ENCODE results near the gene GBA2.

GBA2 gene

DNA sequence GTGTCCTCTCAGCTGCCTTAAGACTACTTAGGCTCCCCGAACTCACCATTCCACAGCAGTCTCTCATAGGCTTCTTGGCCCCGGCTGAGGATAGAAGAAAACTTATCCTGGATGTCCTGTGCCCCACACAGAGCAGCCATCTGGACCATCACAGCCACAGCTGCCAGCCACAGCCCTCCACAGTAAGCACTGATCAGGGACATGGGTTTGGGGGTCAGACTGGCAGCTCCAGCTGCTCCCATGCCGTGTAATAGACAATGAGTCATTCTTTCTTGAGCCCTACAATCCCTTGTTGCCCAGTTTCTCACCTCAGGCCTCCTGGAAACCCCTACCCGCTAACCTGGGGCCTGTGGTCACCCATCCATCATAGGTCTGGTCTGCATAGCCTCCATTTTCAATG is 10.8 kb downstream of the GBA2 start:
- DNase-seq (ENCODE audit: low spot score): no peak

DNA sequence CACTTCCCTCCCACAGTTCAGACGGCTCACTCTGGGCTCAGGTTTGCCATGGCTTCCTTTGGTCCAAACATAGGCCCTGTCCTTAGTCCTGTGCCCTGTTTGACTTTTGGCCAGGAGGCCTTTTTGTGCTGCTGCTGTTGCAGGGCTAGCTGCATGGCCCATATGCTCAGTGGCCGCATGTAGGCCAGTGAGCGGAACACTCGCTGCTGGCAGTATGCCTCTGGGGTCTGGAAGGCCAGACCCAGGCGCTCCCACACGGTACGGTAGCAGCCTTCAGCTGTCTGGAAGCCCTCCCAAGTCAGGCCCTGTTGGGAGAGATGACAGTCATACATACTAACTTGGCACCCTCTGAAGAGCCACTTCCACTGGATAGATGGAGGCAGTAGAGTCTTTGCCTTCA is 11.9 kb downstream of the GBA2 start:
- no peak for DNase-seq (ENCODE audit: low spot score)

DNA sequence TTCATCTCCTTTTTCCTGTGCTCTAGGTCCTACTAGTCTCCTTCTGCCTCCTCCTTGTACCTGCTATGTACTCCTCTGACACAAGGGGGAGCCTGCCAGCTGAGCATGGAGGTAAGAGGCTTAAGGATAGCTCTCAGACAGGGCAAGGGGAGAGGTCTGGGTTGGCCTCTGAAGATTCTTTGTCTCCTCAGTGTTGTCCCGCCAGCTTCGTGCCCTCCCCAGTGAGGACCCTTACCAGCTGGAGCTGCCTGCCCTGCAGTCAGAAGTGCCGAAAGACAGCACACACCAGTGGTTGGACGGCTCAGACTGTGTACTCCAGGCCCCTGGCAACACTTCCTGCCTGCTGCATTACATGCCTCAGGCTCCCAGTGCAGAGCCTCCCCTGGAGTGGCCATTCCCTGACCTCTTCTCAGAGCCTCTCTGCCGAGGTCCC is 12.8 kb downstream of the GBA2 start:
- DNase-seq (ENCODE audit: low spot score): no peak

DNA sequence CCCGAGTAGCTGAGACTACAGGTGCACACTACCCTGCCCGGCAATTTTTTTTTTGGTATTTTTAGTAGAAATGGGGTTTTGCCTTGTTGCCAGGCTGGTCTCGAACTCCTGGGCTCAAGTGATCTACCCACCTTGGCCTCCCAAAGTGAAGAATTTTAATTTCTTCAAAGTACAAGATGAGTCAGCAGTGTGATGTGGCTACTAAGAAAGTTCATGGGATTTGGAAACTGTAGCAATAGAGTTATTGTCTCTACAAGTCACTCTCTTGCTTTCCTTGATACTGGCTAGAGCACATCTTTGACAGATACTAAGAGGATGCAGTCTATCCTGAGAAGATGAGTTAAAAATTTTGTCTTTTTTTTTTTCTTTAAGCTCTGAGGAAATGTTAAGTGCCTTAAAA is 14.9 kb downstream of the GBA2 start:
- no peak for DNase-seq (ENCODE audit: low spot score)

DNA sequence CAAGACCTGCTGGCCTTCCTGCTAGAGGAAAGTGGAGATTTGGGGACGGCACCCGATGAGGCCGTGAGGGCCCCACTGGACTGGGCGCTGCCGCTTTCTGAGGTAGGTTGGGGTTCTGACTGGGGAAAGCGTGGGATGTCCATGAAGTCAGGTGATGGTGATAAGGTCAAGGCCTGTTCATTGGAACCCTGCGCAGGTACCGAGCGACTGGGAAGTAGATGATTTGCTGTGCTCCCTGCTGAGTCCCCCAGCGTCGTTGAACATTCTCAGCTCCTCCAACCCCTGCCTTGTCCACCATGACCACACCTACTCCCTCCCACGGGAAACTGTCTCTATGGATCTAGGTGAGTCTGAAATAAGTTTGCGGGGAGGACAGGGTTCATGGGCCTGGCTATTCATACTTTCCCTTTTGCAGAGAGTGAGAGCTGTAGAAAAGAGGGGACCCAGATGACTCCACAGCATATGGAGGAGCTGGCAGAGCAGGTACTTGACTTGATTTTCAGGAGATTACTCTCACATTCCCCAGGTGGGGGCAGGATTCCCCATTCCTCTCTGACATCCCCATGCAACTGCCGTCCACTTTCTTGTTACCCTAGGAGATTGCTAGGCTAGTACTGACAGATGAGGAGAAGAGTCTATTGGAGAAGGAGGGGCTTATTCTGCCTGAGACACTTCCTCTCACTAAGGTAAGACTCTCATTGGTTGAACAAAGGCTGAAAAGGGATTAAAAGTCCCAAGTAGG is 16.1 kb downstream of the GBA2 start:
- no peak for DNase-seq (ENCODE audit: low spot score)

DNA sequence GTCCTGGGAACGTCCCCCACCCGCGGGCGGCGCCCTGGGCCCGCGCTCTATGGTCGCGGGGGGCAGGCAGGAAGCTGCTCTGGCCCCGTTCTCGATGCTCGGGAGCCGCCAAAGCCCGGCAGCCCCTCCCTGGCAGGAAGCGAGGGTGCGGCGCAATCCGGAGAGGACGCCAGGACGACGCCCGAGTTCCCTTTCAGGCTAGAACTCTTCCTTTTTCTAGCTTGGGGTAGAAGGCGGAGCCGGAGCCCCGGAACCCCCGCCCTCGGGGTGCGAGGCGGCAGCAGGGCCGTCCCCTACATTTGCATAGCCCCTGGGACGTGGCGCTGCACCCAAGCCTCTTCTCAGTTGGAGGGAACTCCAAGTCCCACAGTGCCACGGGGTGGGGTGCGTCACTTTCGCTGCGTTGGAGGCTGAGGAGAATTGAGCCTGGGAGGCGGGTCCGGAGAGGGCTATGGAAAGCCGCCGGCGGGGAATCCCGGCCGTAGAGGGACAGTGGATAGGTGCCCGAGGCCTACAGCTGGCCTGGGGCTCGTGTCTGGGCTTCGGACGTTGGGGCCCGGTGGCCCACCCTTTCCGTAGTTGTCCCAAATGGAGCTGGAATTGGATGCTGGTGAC is 16.7 kb downstream of the GBA2 start, which contains the start of the genes CREB3 and TLN1:
Gene CREB3 (plus strand): TSS at position 482 of the 615 bp plus-strand sequence. CDS start 107 bp downstream, at position 589.
Gene TLN1 (minus strand): TSS at position 11 of the 615 bp plus-strand sequence. CDS start 6,501 bp downstream, outside the sequence.
- peak; percentile 98 for DNase-seq (ENCODE audit: low spot score)

DNA sequence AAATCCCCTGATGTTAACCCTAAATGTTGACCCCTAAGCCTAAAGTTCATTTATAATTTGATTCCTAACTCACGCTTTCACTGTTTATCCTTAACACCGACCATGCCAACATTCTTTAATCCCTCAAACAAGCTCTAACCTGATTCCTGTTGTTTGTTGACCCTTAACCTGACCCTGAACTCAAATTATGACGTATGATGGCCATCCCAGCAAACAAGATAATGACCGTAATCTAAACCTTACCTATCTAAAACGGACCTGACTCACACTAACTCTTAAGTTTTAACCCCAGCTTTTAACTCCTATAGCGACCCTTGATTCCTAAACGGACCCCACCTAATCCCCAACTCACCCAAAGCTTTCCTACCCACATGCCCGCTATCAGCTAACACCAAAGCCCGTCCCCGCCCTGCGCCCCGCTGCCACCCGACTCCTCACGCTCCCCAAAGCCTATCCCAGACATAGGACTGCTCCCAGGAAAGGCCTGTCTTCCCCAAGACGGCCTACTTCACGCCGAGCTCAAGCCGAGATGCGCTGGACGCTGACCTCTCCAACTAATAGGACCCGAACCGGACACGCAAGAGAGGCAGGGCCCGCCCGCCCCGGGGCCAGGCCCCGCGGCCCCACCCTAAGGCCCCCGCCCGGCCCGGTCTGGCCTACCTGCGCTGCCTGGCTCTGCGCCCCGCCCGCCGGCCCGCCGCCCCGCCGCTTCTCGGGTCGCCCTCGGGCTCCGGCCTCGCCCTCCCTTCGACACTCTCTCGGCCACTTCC is 17.4 kb downstream of the GBA2 start:
- no peak for DNase-seq (ENCODE audit: low spot score)

DNA sequence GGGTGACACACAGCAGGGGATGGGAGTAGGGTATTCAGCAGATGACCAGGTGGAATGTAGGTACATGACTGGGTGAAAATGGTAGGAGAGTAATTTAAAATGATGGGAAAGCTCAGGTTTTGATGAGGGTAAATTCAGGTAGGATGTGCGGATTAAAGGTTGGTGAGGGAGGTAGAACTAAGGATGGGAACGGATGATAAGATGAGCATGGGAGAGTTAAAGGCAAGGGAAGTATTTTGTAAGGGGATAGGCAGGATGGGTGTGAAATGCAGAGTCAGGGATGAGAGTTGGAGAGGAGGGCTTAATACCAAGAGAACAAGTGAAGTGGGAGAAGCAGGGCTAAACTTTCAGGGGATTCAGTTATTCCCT is 18.6 kb downstream of the GBA2 start:
- no peak for DNase-seq (ENCODE audit: low spot score)

DNA sequence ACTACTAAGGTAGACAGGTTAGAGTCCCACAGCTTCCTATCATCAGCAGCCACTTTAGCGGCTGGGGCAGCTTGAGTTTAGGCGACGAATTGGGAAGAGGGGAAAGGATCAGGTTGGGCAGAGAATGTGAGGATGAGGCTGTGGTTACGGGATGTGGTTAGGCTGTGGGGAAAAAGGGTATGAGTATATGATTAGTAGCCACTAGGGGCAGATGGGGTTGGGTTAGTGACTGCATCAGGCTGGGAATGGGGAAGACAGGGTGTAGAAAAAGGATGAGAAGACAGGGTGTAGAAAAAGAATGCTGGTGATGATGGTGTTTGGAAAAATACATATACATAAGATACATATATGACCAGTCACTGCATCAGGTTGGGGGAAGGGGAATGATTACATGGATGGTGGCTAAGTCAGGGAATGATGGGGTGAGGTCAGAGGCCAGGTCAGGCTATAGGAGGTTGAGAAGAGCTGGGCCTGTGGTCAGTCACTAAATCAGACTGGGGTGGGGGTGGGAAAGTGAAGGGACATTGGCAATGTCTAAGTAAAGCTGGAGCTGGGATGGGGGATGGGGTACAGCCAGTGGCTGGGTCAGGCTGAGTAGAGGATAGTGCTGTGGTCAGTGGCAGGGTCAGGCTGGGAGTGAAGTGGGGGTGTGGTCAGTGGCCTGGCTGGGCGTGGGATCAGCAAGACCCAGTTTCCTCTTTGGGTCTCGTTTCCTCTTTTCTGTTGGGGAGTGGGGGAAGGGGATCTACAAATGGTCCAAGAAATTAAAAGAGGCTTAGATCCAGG is 19.1 kb downstream of the GBA2 start:
- peak; percentile 57 for DNase-seq (ENCODE audit: low spot score)

DNA sequence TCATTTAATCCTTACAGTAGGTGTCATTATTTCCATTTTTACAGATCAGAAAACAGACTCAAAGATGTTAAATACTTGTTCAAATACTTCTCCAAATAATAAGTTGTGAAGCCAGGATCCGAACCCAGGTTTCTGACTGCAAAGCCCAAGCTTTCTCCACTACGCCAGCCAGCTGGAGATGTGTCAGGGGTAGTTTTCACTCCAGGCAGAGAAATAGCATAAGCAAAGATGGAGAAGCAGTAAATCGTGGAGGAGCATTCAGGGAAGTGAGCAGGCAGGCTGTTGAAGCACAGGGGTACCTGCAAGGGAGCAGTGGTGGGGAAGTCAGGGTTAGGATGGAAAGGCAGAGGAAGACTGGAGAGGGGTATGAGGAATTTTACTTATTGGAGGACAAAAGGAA is 19.9 kb downstream of the GBA2 start:
- no peak for DNase-seq (ENCODE audit: low spot score)

DNA sequence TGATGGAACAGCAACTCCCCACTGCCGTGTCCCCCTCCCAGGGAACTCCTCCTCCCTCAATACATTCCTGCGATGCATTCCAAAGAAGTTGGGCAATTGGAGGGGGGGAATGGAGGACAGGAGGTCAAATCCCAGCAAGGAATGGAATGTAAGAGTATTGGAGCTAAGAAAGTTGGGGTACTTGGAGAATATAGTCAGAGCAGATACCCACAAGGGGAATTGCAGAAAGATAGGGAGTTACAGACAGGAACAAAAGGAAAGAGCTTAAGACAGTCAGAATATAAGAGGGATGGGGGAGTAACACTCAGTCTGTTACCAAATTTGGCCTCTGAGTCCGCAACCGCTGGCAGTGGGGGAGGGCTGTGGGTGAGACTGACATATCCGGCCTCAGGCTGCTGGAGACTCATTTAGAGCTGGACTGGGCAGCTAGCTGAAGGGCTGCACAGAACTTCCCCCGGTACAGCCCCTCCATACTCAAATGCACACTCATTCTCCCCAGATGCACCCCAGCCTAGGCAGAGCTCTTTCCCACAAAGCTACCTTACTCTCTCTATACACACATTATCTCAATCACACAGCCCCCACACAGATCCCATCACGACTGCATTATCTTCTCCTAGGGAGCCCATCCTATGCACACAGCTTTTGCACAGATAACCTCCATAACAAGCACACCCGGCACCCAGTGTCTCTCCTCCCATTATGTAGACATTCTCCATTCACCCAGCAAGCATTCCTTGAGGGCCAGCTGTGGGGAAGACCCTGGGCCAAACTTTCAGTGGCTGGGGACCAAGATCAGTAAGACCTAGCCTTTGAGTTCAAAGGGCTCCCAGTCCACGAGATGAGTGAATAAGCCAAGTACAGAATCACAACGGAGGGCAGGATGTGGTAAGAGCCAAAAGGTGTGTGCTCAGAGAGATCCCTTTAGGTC is 20.7 kb downstream of the GBA2 start:
- DNase-seq (ENCODE audit: low spot score): no peak

DNA sequence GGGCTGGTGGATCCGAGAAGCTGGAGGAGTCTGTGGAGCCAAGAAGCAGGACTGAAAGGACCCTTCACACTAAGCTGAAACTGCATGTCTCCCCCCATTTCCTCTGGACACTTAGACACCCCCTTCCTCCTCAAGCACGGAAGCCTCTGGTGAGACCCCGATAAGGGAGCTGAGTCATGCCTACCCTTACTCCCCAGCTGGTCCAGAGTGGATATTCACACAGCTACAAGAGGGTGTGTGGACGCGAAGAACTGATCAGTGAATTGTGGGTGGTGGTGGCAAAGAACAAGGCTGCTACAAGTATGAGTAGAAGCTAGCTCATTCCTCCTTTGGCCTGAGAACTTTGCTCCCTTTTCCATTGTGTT is 21.4 kb downstream of the GBA2 start:
- no peak for DNase-seq (ENCODE audit: low spot score)

DNA sequence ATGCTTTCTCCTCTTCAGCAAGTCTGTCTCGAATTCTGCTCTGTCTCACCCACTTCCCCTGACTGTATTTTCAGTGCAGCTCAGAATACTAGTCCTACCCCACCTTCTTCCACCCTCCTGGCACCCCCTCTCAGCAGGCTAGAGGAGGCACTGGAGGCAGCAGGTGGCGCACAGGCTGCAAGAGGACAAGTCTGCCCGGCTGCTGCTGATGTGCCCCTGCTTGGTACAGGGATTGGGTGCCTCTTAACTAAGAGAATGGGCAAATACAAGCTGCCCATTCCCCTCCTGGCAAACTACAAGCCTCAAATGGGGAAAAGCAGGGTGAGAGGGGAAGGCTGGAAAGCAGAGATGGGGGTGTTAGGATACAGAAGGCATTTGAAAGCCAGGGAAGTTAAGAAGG is 22.1 kb downstream of the GBA2 start:
- no peak for DNase-seq (ENCODE audit: low spot score)

DNA sequence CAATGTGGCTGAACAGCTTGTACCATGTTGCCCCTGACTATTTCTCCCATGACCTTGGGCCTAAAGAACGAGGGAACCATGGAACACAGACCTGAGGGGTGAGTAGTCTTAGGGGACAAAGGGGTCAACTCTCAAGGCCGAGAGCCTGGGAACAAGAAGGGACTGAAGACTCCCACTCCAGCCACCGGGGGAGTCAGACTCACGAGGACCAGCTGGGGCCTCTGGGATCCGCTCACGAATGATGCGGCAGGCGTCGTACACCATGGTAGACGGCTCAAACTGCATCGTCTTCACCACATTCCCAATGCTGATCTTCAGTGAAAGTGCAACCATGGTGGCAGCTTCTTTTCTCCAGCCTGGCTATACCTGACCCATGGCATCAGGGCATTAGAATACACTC is 23.7 kb downstream of the GBA2 start:
- DNase-seq (ENCODE audit: low spot score): no peak

DNA sequence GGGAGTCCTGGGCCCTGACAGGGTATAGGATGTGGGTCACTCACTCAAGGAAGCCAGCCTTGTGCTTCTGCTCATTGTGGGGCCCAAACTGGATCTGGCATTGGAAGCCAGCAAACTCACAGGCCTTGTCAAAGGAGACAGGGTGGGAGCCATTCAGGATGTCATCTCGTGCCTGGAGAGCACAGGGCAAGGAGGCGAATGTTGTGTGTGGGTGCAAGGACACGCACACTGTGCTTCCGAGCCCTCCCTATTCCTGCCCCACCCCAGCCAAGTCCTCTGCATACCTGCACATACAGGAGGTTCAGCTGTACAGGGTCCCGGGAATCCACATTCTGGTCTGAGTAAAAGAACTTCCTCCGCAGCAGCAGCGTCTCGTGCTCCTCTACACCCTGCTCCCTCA is 25.1 kb downstream of the GBA2 start:
- no peak for DNase-seq (ENCODE audit: low spot score)

DNA sequence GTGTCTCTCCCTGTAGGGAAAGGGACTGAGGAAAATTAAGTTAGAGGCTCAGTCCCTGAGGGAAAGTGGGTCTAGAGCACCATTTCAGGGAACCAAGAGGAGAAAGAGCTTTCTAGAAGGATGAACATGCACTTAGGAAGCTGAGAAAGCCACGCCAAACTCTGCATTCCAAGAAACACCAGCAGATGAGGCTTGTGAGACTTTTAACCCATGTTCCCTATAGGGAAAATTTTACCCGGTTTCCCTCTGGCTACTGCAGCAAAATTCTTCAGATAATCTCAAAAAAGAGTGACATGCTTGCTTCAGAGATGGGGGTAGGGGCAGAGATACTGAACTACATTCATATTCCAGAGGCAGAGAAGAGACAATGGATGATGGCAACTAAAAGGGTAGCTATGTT is 25.6 kb downstream of the GBA2 start:
- DNase-seq (ENCODE audit: low spot score): no peak

DNA sequence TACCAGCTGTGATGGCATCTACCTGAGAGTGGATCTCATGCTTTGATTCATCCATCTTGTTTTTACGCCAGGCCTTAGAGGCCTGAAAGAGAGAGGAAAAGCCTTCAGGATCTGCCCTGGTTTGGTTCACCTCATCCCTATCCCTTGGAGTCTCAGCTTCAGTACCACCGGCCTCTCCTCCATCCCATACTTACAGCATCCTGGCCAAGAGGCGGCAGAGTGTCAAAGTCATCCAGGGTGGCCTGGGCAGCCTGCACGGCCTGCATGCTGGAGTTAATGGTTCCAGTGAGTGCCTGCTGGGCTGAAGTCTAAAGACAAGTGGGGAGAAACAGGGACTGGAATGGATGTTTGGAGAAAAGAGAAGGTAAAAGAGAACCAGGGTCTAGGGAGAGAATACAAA is 29.5 kb downstream of the GBA2 start:
- DNase-seq (ENCODE audit: low spot score): no peak

DNA sequence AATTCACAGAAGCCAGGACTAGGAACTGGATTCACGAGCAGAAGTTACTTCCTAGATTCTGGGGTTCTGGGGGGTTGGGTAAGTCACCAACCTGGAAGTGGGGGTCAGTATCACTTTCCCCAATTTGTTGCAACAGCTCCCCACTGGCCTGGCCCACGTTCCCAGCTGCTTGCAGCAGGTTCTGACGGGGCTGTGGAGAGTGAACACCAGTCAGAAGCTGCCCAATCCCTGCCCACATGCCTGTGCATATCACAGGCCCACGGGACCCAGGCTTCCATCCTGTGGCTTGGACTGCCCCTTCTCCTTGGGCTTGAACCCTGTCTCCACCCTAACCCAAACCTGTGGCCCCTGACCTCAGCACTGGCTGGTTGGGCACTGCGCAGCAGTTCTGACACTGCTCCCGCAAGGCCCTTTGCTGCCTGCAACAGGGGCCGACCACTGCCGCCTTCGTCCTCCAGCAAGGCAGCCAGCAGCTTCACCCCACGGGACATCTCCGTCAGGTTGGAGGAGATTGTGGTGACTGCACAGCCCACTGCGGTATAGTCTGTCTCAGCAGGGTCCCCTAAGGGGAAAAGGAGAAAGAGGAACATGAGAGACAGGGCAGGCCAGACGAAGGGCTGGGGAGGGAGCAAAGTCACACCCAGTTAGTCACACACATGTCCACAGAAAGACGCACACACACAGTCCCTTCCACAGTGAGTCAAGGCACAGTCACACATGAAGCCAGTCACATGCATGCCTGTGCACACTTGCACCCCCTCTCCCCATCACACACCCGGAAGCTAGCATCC is 30.1 kb downstream of the GBA2 start:
- no peak for DNase-seq (ENCODE audit: low spot score)

DNA sequence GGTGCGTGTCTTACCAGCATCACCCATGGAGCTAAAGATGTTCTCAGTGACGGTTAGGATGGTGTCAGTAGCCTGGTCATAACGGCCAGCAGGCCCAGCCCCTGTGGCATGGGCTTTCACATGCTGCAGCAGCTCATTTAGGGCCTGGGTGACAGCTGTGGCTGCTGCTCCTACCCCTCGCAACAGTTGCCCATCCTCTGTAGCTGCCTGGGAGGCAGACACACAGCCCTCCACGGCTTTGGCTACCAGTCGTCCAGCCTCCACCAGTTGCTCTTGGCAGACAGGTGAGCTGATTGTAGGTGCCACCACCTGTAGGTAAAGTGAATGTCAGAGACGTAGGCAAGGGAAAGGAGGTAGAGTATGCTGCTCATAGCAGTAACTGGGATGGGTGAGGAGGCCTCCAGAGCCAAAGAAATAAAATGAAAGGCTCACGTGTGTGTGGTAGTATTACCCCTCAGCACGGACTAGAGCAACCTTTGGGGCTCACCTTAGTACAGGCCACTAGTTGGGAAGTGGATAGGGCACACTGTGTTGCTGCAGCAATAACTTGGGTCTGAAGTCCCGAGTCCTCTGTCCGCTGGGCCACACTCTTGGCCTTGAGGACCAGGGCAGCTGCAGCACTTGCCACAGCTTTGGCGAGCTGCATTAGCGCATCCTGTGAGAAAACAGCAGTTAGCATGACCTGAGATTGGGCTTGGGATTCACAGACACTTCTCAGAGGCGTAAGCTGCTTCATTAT is 31.7 kb downstream of the GBA2 start:
- DNase-seq (ENCODE audit: low spot score): no peak

DNA sequence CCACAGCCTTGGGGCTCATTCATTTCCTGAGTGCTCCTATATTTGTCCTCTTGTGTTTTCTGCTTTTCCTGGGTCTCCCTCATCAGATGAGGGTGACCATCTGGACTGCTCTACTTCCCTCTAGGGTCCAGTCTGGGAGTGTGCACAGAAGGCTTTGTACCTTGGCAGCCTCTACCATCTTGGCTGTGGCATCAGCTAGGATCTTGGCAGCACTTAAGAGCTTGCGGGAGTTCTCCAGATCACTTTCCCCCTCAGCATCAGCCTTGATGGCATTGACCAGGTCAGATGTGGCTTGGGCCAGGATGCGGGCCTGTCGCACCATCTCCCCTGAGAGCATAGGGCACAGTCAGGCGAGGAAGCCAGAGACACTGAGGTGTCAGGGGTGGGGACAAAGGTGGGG is 32.8 kb downstream of the GBA2 start:
- no peak for DNase-seq (ENCODE audit: low spot score)

Measured in globus pallidus (tissue), 1 donor.